ENCODE results near the gene KCNA1.

GRCh38 chr12:4864575-4864974, 45.1 kb upstream of the KCNA1 start:
- no peak for TF ChIP-seq POLR2AphosphoS5 (IDR thresholded peaks at IDR 0.05)
- no peak for TF ChIP-seq CTCF (IDR thresholded peaks at IDR 0.05; ENCODE audit: poor library complexity, severe bottlenecking)
- TF ChIP-seq RAD21 (conservative IDR thresholded peaks at IDR 0.05) = no peak
- no peak for TF ChIP-seq EP300 (conservative IDR thresholded peaks at IDR 0.05; ENCODE audit: poor library complexity, severe bottlenecking)
- TF ChIP-seq REST (IDR thresholded peaks at IDR 0.05; ENCODE audit: borderline replicate concordance) = no peak
- no peak for TF ChIP-seq EZH2 (IDR thresholded peaks at IDR 0.05; ENCODE audit: borderline replicate concordance, insufficient read depth, low read length, poor library complexity, severe bottlenecking)
- TF ChIP-seq SMC3 (conservative IDR thresholded peaks at IDR 0.05; ENCODE audit: poor library complexity) = no peak
- TF ChIP-seq TAF1 (IDR thresholded peaks at IDR 0.05; ENCODE audit: low read depth) = no peak
